HAP-1 (cell line): Measurements from ENCODE around the gene RNF14.
A peak's percentile ranks its signal among the peaks of the same experiment; 100 is the strongest.

Source experiments
- DNase-seq, 2 experiments: peaks; one replicate each; pipeline ENCODE4 v3.0.0-alpha.2; 2016 to 2020; ENCODE audit warnings: low spot score in 2 of 2
- H3K27me3 ChIP-seq: fragments of 250-450 bp; sonication (Bioruptor Pico); 2 replicates; pipeline ENCODE4 v1.5.1; 2020; ENCODE audit warnings: low read depth, mild to moderate bottlenecking, moderate library complexity
- H3K36me3 ChIP-seq: fragments of 250-450 bp; sonication (Bioruptor Pico); replicated peaks from 2 replicates; pipeline ENCODE4 v1.5.1; 2020; ENCODE audit warnings: mild to moderate bottlenecking
- H3K4me1 ChIP-seq: fragments of 250-450 bp; sonication (Bioruptor Pico); 2 replicates; pipeline ENCODE4 v1.5.1; 2020; ENCODE audit warnings: mild to moderate bottlenecking
- H3K4me3 ChIP-seq: fragments of 250-450 bp; sonication (Bioruptor Pico); 2 replicates; pipeline ENCODE4 v1.5.1; 2020; ENCODE audit warnings: mild to moderate bottlenecking, moderate library complexity
- H3K9me3 ChIP-seq: fragments of 250-450 bp; sonication (Bioruptor Pico); 2 replicates; pipeline ENCODE4 v1.5.1; 2020; ENCODE audit warnings: mild to moderate bottlenecking, moderate library complexity
- in situ Hi-C: fragments of 300-500 bp; cut with MboI; formaldehyde crosslinking; loops from 3 replicates; pipeline ENCODE4 v1.14.3; 2020; ENCODE audit warnings: low sequenced_read_pairs, inconsistent platforms, mixed read lengths

RNF14 gene

DNA sequence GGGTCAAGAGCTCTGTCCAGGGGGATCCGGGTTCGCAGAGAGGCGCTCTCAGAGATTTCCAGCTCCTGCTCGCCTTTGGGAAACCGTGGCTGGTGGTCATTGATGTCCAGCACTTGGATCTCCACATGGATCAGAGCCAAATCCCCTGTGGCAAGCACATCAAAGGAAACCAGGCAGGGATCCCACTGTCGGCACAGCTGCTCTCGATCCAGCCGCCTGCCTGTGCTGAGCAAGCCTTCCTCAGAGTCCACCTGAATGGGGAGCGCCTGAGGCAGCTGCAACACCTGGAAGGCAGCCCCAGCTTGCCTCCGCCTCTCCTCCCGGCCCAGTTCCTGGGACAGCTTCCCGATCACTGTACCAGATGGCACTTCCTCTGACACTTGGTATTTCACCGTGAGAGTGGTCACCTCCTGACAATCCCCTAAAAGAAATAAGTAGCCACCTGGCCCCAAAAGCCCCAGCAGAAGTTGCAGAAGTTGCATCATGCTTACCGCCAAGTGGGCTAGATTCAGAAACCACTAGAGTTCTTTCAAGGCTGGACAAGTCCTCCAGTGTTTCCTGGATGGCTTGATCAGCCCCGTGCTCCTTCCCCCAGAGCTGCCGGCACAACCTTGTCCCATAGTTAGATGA is 11.4 kb upstream of the RNF14 start:
- no peaks in the 10 kb centered on the region for H3K9me3 ChIP-seq
- no peak overlapping the region for H3K4me3 ChIP-seq
- no peak for DNase-seq
- in situ Hi-C loops, result loop anchor here (5.0 kb wide), 1 partner anchor 265 kb away; no protein-coding TSS in a partner anchor
- no peaks in the 10 kb centered on the region for H3K27me3 ChIP-seq
- H3K4me1 ChIP-seq, result no peaks in the 10 kb centered on the region; the same call in 1 of the 2 replicates
- H3K36me3 ChIP-seq, result no peaks in the 10 kb centered on the region

DNA sequence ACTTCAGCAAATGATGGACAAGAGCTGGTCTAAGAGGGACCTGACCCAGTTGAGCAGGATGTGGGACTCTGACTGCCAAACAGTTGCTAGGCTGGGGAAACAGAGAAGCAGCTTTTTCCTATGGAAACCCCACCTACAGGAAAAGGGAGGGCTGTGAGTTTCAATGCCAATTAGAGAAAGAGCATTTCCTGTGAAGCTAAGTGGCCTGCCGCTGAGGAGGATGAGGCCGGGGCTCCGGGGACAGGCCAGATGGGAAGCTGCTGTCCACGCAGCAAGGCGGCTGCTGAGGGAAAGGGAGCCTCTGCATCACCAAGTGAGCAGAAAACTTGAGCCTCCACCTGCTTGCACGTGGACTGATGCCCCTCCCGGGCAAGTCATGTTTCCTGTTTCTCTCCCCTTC is 10.8 kb upstream of the RNF14 start, which contains the start of gene PCDH12:
TSS of gene PCDH12 (minus strand) at position 90 of the 400 bp plus-strand sequence. CDS start 351 bp downstream, outside the sequence.
- H3K4me3 ChIP-seq, result no peak within 1 kb of the TSS
- DNase-seq, result no peak
- in situ Hi-C loops, result loop anchor here (5.0 kb wide), 1 partner anchor 266 kb away; no protein-coding TSS in a partner anchor
- no peaks in the 10 kb centered on the region for H3K27me3 ChIP-seq
- no peaks in the 10 kb centered on the region for H3K9me3 ChIP-seq
- no peaks in the 10 kb centered on the region for H3K36me3 ChIP-seq
- H3K4me1 ChIP-seq, result no peaks in the 10 kb centered on the region; the same call in 1 of the 2 replicates

DNA sequence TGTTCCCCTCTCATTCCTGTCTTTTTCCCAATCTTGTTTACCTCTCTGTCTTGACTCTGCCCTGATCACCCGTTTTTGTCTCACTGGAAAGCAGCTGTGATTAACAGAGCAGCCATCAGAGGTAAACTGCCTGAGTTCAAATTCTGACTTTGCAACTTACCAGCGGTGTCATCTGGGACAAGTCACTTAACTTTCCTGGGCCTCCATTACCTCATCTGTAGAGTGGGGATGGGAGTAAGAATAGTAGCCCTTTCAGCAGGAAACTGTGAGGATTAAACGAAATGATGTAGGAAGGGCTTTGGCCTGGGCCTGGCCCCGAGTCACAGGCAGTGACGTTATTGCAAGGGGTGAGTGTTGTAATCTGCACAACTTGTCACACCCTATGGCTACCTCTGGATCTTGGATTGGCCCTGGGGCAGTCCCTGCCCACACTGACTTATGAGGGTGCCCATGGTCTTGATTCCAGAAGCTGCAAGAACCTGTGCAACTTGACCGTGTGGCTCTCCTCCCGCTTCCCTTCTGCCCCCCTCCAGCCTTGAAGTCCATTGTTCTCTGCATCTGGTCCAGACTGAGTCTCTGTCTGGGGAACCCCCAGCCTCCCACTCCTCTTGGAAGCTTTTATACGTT is 10.2 kb upstream of the RNF14 start:
- no peaks in the 10 kb centered on the region for H3K9me3 ChIP-seq
- no peaks in the 10 kb centered on the region for H3K27me3 ChIP-seq
- H3K4me1 ChIP-seq, result no peaks in the 10 kb centered on the region; the same call in 1 of the 2 replicates
- in situ Hi-C loops, result loop anchor here (5.0 kb wide), 1 partner anchor 266 kb away; no protein-coding TSS in a partner anchor
- H3K4me3 ChIP-seq, result no peak overlapping the region
- DNase-seq, result no peak
- H3K36me3 ChIP-seq, result no peaks in the 10 kb centered on the region

DNA sequence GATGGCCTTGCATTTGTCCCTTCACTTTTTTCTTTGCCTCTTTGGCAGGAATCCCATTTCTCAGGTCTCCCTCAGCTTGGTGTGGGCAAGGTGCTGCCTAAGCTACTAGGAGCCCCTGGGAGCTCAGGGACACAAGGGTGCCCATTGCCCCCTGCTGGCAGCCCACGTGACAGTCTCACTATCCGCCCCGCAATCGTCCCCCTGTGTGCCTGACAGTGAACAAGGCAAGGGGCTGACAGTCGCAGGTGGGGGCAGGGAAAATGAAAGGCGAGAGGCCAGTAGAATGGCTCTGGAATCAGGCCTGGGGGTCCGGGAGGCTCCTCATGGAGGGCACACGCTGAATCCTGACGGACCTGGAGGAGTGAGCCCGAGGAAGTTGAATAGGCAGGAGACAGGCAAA is 8.9 kb upstream of the RNF14 start:
- no peaks in the 10 kb centered on the region; the same call in 1 of the 2 replicates for H3K4me1 ChIP-seq
- no peak overlapping the region for H3K4me3 ChIP-seq
- in situ Hi-C loops, result no loop called here

DNA sequence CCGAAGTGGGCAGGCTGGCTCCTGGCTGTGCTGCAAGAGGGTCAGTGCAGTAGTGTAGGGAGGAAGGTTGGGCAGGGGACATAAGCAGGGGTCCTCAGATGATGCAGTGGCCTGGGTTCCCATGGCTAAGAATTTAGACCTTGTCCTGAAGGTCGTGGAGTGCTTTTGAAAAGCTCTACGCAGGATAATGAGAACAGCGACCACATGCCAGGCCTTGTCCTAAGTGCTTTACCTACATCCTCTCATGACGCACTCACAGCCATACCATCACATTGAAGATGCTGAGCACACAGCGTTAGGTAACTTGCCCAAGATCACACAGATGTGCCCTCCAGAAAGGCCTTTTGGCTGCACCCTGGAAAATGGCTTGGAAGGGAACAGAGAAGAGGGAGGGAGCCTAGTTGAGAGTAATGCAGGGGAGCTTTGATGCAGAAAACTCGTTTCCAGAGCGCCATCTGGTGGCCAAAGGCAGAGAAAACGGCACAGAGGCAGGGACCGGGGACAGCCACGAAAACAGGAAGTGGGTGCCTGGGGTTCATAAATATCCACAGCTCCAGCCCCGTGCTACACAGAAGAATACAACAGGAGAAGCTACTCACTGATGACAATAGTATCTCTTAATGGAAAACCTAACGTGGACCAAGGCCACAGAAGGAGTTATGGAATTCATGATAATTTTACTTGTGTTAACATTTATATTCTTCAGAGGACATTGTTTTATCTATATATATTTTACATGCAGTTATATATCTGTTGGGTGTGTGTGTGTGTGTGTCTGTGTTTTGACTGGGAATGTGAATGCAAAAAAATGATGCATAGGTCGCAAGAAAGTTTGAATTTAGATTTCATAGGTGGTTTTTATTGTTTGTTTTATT is 8.2 kb upstream of the RNF14 start:
- H3K36me3 ChIP-seq, result no peaks in the 10 kb centered on the region
- H3K4me3 ChIP-seq, result no peak overlapping the region
- H3K9me3 ChIP-seq, result no peaks in the 10 kb centered on the region
- H3K4me1 ChIP-seq, result no peaks in the 10 kb centered on the region; the same call in 1 of the 2 replicates
- DNase-seq, result peak; percentile 76 to 92
- no peaks in the 10 kb centered on the region for H3K27me3 ChIP-seq
- in situ Hi-C loops, result no loop called here

More for the DNA sequence above, 8.9 kb upstream of the RNF14 start:
- H3K27me3 ChIP-seq, result no peaks in the 10 kb centered on the region
- no peaks in the 10 kb centered on the region for H3K9me3 ChIP-seq
- DNase-seq, result peak in 1 of 2 experiments; percentile 49
- no peaks in the 10 kb centered on the region for H3K36me3 ChIP-seq

DNA sequence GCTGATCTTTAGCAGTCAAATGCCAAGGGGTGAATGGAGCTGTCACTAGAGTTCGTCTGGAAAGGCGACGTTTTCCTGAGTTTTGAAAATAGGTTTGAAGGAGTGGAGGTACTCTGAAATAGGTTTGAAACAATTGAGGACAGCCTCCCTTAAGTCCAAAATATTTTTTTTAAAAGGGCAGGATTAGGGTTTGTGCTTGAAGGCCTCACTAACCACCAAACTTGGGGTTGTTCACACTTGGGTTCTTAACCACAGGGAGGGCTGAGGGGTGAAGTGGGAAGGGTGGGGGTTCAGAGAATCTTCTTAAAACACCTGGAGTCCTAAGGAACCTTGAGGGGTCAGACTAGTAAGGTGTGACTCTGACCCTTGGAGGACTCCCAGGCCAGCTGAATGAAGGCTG is 7.4 kb upstream of the RNF14 start:
- DNase-seq, result no peak
- Histone ChIP-seq H3K27me3 (no peaks in the 10 kb centered on the region), H3K4me1 (no peaks in the 10 kb centered on the region; the same call in 1 of the 2 replicates), H3K36me3 (no peaks in the 10 kb centered on the region), H3K4me3 (no peak overlapping the region), H3K9me3 (no peaks in the 10 kb centered on the region)
- in situ Hi-C loops, result no loop called here

DNA sequence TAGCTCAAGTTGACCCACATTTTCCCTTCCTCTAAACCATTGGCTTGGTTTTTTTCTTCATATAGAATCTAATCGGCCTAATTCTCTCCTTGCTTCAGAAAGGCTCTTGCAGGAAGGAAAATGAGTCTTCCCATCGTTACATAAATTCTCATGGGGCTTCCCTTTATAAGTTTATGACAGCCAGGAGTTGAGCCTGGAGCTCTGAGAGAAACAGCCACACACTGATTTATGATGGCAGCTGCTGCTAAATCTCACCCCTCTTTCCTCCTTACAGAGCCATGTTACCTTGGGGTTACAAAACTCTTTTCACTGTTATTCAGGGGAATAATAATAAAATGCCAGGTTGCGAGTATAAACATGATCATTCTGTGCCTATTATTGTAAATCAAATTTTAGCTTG is 5.2 kb upstream of the RNF14 start:
- Histone ChIP-seq H3K4me1 (peaks cover 5% of the 10 kb centered on the region), H3K36me3 (no peaks in the 10 kb centered on the region), H3K4me3 (no peak overlapping the region), H3K27me3 (no peaks in the 10 kb centered on the region), H3K9me3 (no peaks in the 10 kb centered on the region)
- DNase-seq, result no peak
- in situ Hi-C loops, result no loop called here

DNA sequence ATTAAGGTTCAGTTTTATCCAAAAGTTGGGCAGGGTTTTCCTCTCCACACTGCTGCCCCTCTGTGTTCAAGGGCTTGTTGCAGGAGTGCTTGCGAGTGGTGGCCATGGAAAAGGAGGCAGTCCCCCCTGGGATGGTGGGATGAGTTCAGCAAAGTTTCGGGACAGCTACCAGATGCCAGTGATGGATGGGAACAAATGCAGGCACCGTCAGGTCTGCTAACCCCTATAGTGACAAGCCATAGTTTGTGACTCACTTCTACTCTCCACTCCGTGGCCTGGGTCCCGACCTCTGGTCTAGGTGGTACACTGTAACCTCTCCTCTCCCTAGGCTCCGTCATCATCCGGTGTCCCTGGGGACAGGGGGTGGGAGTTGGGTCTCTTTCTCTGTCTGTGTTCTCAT is 3.8 kb upstream of the RNF14 start:
- DNase-seq, result no peak
- Histone ChIP-seq H3K27me3 (no peaks in the 10 kb centered on the region), H3K36me3 (no peaks in the 10 kb centered on the region), H3K9me3 (no peaks in the 10 kb centered on the region), H3K4me3 (no peak overlapping the region), H3K4me1 (peaks cover 11% of the 10 kb centered on the region)
- in situ Hi-C loops, result no loop called here

DNA sequence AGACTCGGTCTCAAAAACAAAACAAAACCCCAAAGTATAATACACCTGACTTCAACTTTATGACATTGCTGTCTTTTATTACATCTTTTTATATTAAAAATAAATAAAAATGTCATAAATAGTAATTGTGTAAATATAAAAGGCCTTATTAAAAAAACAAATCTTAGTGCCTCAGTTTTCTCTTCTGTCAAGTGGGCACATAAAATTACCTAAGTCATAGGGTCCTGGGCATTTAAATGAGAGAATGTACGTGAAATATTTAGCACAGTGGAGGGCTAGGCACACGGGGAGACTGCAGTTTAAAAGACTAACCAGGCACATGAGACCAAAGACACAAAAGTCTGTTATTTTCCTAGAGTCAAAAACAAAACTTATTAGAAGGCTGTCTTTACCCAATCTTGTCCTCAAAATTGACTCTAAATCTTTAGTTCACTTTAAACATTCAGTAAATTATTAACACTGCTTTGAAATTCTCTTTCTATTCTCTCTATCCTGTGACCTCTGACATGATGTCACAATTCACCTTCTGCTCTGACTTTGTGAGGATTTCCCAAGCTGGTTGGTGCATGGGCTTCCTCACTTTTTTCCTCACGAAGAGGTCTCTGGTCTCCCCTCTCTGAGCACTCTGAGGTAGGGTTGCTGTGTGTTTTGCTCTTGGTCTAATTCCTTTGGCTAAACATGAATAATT is 2.5 kb upstream of the RNF14 start:
- no peaks in the 10 kb centered on the region for H3K36me3 ChIP-seq
- DNase-seq, result no peak
- in situ Hi-C loops, result no loop called here
- no peaks in the 10 kb centered on the region for H3K9me3 ChIP-seq
- no peak overlapping the region for H3K4me3 ChIP-seq
- peaks cover 17% of the 10 kb centered on the region for H3K4me1 ChIP-seq
- no peaks in the 10 kb centered on the region for H3K27me3 ChIP-seq

DNA sequence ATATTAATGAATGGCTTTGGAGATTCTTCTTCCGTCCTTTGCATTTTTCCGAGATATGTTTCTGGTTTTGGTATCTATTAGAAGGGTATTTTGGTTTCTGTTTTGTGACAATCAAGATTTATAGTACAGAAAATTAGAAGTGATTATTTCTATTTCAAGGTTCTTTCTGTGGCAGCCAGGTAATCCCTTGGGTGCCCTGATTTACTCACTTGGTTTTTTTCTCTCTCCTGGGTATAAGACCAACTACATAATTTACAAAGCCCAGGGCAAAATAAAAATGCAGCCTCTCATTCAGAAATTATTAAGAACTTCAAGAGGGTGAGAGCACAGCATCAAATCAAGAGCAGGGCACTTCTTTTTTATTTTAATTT is 2.0 kb upstream of the RNF14 start:
- no peaks in the 10 kb centered on the region for H3K27me3 ChIP-seq
- peaks cover under 1% of the 10 kb centered on the region; the same call in 1 of the 2 replicates for H3K36me3 ChIP-seq
- H3K4me3 ChIP-seq, result no peak overlapping the region
- in situ Hi-C loops, result no loop called here
- no peak for DNase-seq
- H3K9me3 ChIP-seq, result no peaks in the 10 kb centered on the region
- H3K4me1 ChIP-seq, result peaks cover 17% of the 10 kb centered on the region

DNA sequence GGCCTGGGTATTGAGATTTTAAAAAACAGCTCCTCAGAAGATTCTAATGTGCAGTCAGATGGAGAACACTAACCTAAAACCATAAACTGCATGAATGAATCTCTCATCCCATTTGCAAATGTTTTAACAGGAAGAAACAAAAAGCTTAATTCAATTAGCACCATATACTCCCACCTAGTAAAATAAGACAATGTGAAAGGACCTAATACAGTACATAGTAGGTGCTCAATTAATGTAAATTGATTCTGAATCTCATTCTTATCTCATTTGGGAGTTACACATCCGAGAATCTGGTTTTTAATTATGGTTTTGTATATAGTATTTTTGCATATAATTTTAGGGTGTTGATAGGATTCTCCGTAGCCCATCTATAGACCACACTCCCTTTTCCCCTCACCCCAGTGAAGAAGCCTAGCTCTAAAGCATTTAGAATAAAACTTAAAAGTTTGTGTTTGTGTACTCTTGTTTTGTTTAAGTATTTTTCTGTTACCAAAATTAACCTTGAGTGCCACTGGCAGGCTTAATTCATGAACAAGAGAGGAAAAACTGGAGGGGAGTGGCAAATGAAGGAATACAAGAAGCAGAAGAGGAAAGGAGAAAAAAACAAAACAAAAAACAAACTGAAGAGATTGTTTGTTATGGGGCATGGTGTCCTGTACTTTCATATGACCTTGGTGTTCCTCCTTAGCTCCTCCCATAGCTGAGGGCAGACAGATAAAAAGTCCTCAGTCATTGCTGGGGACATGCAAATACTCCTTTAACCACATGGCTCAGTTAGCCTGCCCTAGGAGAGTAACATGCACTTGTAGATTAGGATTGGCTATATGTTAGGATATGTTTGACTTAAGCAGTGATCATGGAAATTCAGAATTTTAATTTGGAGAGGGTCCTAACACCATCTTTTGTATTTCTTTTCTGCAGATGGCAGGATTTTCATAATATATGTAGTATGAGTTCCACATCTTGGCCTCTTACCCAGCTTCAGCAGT is 1.2 kb downstream of the RNF14 start:
- H3K4me3 ChIP-seq, result peak overlapping the region; percentile 79
- DNase-seq, result peak; percentile 51 to 63
- H3K4me1 ChIP-seq, result peaks cover 17% of the 10 kb centered on the region
- no peaks in the 10 kb centered on the region for H3K27me3 ChIP-seq
- H3K9me3 ChIP-seq, result no peaks in the 10 kb centered on the region
- H3K36me3 ChIP-seq, result peaks cover 28% of the 10 kb centered on the region
- in situ Hi-C loops, result no loop called here

DNA sequence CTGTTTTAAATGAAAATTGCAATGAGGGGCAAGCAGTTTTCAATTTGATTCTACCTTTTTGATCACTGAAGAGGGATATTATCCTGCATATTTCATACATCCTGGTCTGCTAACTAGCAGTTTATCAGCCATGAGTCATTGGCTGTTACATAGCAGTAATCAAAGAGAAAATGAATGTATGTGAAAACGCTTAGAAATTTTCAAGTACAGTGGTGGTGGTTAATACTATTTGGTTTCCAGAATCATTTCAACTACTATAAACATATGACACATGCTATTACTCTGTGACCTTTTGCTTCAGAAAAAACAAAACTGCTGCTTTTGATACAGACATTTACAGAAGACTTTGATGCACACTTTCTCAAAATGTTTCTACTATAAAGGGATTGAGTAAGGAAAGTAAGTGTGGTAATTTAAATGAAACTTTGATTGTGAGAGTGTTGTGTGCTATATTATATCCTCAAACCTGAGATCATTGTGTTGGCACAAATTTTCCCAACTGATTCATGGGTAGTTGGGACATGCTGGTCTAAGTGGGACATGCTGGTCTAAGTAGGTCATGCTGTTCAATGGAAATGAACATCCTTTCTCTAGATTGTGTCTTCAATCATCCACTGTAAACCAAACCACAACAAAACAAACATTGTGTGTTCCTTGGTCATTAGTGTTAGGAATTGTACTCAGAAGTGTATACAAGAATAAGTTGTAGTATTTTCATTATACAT is 5.1 kb downstream of the RNF14 start:
- peaks cover 45% of the 10 kb centered on the region for H3K36me3 ChIP-seq
- no peak for DNase-seq
- in situ Hi-C loops, result no loop called here

More for the DNA sequence above, 5.1 kb downstream of the RNF14 start:
- Histone ChIP-seq H3K4me3 (no peak overlapping the region), H3K9me3 (no peaks in the 10 kb centered on the region), H3K4me1 (peaks cover 12% of the 10 kb centered on the region), H3K27me3 (no peaks in the 10 kb centered on the region)
